IMR-90 (cell line): ENCODE results near the gene CNPY3. TPM values are rescaled to one million over a fixed set of nuclear protein-coding genes. Genes with fewer than 3 reads are reported as not detected.

Experiments used
- ATAC-seq: fragments of 200-7000 bp; cut with Tn5 transposase; 2 replicates; pipeline ENCODE4 v1.9.1; 2020; ENCODE audit warnings: low read depth, mild to moderate bottlenecking, moderate library complexity
- BruUV-seq: library from RNA; stranded (reverse); fragments of 400-500 nt; replicated peaks from 2 replicates; lab custom pipeline; 2021; lab: Mats Ljungman, UMichigan
- CTCF ChIA-PET: fragments of 300-600 bp; formaldehyde crosslinking; extraction: SDS; loops from one replicate; lab custom pipeline; 2021; ENCODE audit warnings: antibody characterized with exemption; lab: Yijun Ruan, JAX
- POLR2A ChIA-PET: fragments of 300-600 bp; sonication (Branson Sonifier 250); formaldehyde crosslinking; loops from one replicate; lab custom pipeline; 2022; ENCODE audit warnings: antibody characterized with exemption; ENCODE audit not compliant: unreplicated experiment; lab: Charles Lee
- DNase-seq: peaks from one replicate; pipeline ENCODE4 v3.0.0; 2013
- H2AFZ ChIP-seq: replicated peaks from 2 replicates; pipeline ENCODE3; 2013; ENCODE audit warnings: low read length, mild to moderate bottlenecking; ENCODE audit not compliant: poor library complexity
- H2AK5ac ChIP-seq: 2 replicates; pipeline ENCODE4 v1.6.1; 2013; ENCODE audit warnings: low read depth, low read length, inconsistent platforms
- H2AK9ac ChIP-seq: replicated peaks from 2 replicates; pipeline ENCODE3; 2013; ENCODE audit warnings: mild to moderate bottlenecking, low read depth, low read length, moderate library complexity; ENCODE audit not compliant: poor library complexity
- H2BK120ac ChIP-seq: 2 replicates; pipeline ENCODE4 v1.6.1; 2013; ENCODE audit warnings: low read depth, low read length, inconsistent platforms
- H2BK15ac ChIP-seq: 3 replicates; pipeline ENCODE4 v1.6.1; 2013; ENCODE audit warnings: low read depth, low read length, inconsistent platforms
- H2BK20ac ChIP-seq: 2 replicates; pipeline ENCODE4 v1.6.1; 2013; ENCODE audit warnings: low read depth, mild to moderate bottlenecking, inconsistent platforms, low read length, moderate library complexity
- H2BK5ac ChIP-seq: 2 replicates; pipeline ENCODE4 v1.6.1; 2013; ENCODE audit warnings: mild to moderate bottlenecking, low read depth, low read length, inconsistent platforms; ENCODE audit not compliant: poor library complexity, severe bottlenecking
- H3K14ac ChIP-seq: replicated peaks from 2 replicates; pipeline ENCODE4 v1.6.1; 2013; ENCODE audit warnings: low read depth, low read length, inconsistent platforms
- H3K18ac ChIP-seq: 2 replicates; pipeline ENCODE4 v1.6.1; 2013; ENCODE audit warnings: low read depth, low read length, control low read depth
- H3K23ac ChIP-seq: 2 replicates; pipeline ENCODE4 v1.6.1; 2013; ENCODE audit warnings: low read depth, low read length, inconsistent platforms
- H3K27ac ChIP-seq: 2 replicates; pipeline ENCODE4 v1.5.1; 2013; ENCODE audit warnings: mild to moderate bottlenecking, control low read depth, low read length; ENCODE audit not compliant: insufficient read depth
- H3K27me3 ChIP-seq: 2 replicates; pipeline ENCODE4 v1.6.1; 2013; ENCODE audit warnings: low read length; ENCODE audit not compliant: control insufficient read depth, insufficient read depth
- H3K36me3 ChIP-seq: 2 replicates; pipeline ENCODE4 v1.6.1; 2013; ENCODE audit warnings: low read length, mixed read lengths; ENCODE audit not compliant: control insufficient read depth, insufficient read depth
- H3K4ac ChIP-seq: 2 replicates; pipeline ENCODE4 v1.6.1; 2013; ENCODE audit warnings: low read depth, low read length, inconsistent platforms
- H3K4me1 ChIP-seq: 2 replicates; pipeline ENCODE4 v1.6.1; 2013; ENCODE audit warnings: low read length, mixed read lengths; ENCODE audit not compliant: control insufficient read depth, insufficient read depth
- H3K4me2 ChIP-seq: 2 replicates; pipeline ENCODE4 v1.6.1; 2013; ENCODE audit warnings: low read depth, mild to moderate bottlenecking, control low read depth, low read length, moderate library complexity
- H3K4me3 ChIP-seq: 2 replicates; pipeline ENCODE4 v1.5.1; 2013; ENCODE audit warnings: low read depth, mild to moderate bottlenecking, control low read depth, low read length, moderate library complexity; ENCODE audit not compliant: insufficient read depth
- H3K56ac ChIP-seq: 2 replicates; pipeline ENCODE4 v1.6.1; 2013; ENCODE audit warnings: low read length, inconsistent platforms; ENCODE audit not compliant: insufficient read depth; ENCODE audit errors: extremely low read depth
- H3K79me1 ChIP-seq, 2 experiments: 2 replicates each; pipeline ENCODE4 v1.6.1; 2013; ENCODE audit warnings: low read length in 2 of 2, inconsistent platforms in 1 of 2, low read depth in 1 of 2
- H3K9ac ChIP-seq: 2 replicates; pipeline ENCODE4 v1.6.1; 2013; ENCODE audit warnings: low read depth, low read length, control low read depth
- H3K9me1 ChIP-seq: 2 replicates; pipeline ENCODE4 v1.6.1; 2013; ENCODE audit warnings: low read length, inconsistent platforms; ENCODE audit not compliant: insufficient read depth
- H3K9me3 ChIP-seq: 2 replicates; pipeline ENCODE4 v1.6.1; 2013; ENCODE audit warnings: low read length; ENCODE audit not compliant: control insufficient read depth, insufficient read depth
- H4K20me1 ChIP-seq: 2 replicates; pipeline ENCODE4 v1.6.1; 2013; ENCODE audit warnings: low read length, inconsistent platforms; ENCODE audit not compliant: insufficient read depth
- H4K5ac ChIP-seq: 2 replicates; pipeline ENCODE4 v1.6.1; 2013; ENCODE audit warnings: mild to moderate bottlenecking, low read depth, low read length, control low read depth
- H4K8ac ChIP-seq, 2 experiments: 2 replicates each; pipeline ENCODE4 v1.6.1; 2013; ENCODE audit warnings: low read depth in 2 of 2, low read length in 2 of 2, control low read depth in 1 of 2, inconsistent platforms in 1 of 2
- H4K91ac ChIP-seq: 2 replicates; pipeline ENCODE4 v1.6.1; 2013; ENCODE audit warnings: low read depth, low read length, inconsistent platforms; ENCODE audit not compliant: insufficient read depth
- BHLHE40 ChIP-seq: fragments of 150-350 bp; IDR thresholded peaks from 2 replicates; pipeline ENCODE4 v1.6.1; 2016; ENCODE audit warnings: mild to moderate bottlenecking, low read depth, low read length
- CEBPB ChIP-seq: IDR thresholded peaks from 2 replicates; pipeline ENCODE4 v1.6.1; 2012; ENCODE audit warnings: low read depth, low read length, improper control_type of control experiment
- CHD1 ChIP-seq: IDR thresholded peaks from 2 replicates; pipeline ENCODE4 v1.6.1; 2012; ENCODE audit warnings: low read depth, low read length, improper control_type of control experiment
- MAFK ChIP-seq: IDR thresholded peaks from 2 replicates; pipeline ENCODE4 v1.6.1; 2012; ENCODE audit warnings: low read depth, low read length, improper control_type of control experiment
- MAZ ChIP-seq: IDR thresholded peaks from 2 replicates; pipeline ENCODE4 v1.6.1; 2012; ENCODE audit warnings: low read depth, mild to moderate bottlenecking, low read length, improper control_type of control experiment, moderate library complexity, borderline replicate concordance
- MXI1 ChIP-seq: IDR thresholded peaks from 2 replicates; pipeline ENCODE4 v1.6.1; 2012; ENCODE audit warnings: low read depth, mild to moderate bottlenecking, low read length, moderate library complexity, borderline replicate concordance
- NFE2L2 ChIP-seq: fragments of 150-350 bp; IDR thresholded peaks from 2 replicates; pipeline ENCODE4 v1.6.1; 2016; ENCODE audit warnings: low read depth, mild to moderate bottlenecking, low read length
- POLR2A ChIP-seq: IDR thresholded peaks from 2 replicates; pipeline ENCODE4 v1.6.1; 2012; ENCODE audit warnings: mild to moderate bottlenecking, low read depth, low read length
- RAD21 ChIP-seq: IDR thresholded peaks from 2 replicates; pipeline ENCODE4 v1.6.1; 2012; ENCODE audit warnings: low read length, improper control_type of control experiment
- RCOR1 ChIP-seq: IDR thresholded peaks from 2 replicates; pipeline ENCODE4 v1.6.1; 2012; ENCODE audit warnings: mild to moderate bottlenecking, low read length, improper control_type of control experiment; ENCODE audit not compliant: insufficient replicate concordance
- RFX5 ChIP-seq: IDR thresholded peaks from 2 replicates; pipeline ENCODE4 v1.8.0; 2012; ENCODE audit warnings: low read depth, mild to moderate bottlenecking, low read length, moderate library complexity
- SMC3 ChIP-seq: fragments of 150-350 bp; IDR thresholded peaks from 2 replicates; pipeline ENCODE4 v1.6.1; 2016; ENCODE audit warnings: low read depth, mild to moderate bottlenecking, antibody characterized with exemption, low read length, moderate library complexity
- WGBS, 2 experiments: methylation state at CpG; one replicate each; pipeline versions ENCODE4 v1.1.5 to v1.1.7; 2013; ENCODE audit warnings: missing lambda C conversion rate in 2 of 2; ENCODE audit not compliant: insufficient read length in 1 of 2; ENCODE audit errors: extremely low coverage in 2 of 2; 5-methylcytosine and 5-hydroxymethylcytosine counted together
- dilution Hi-C: fragments of 300-500 bp; cut with HindIII; formaldehyde crosslinking; loops from one replicate; pipeline ENCODE4 v1.14.3; 2018; ENCODE audit warnings: low sequenced_read_pairs; ENCODE audit not compliant: unreplicated experiment
- in situ Hi-C: fragments of 300-500 bp; cut with MboI; formaldehyde crosslinking; loops from 3 replicates; pipeline ENCODE4 v1.14.3; 2019; ENCODE audit warnings: low sequenced_read_pairs, inconsistent platforms, mixed read lengths
- intact Hi-C: fragments of 100-400 bp; cut with micrococcal nuclease; formaldehyde crosslinking; loops from 2 replicates; pipeline ENCODE4 v1.10.0; 2022
- polyA plus RNA-seq, 3 experiments: library from polyadenylated mRNA; depleted of rRNA; stranded (reverse); fragments of >200 nt; gene quantifications; 2 replicates each; pipeline ENCODE4 v1.2.3, GENCODE V29; 2012; ENCODE audit warnings: low replicate concordance in 1 of 3
- total RNA-seq: library from RNA; depleted of rRNA; stranded (reverse); fragments of >200 nt; gene quantifications from 2 replicates; pipeline ENCODE4 v1.2.3, GENCODE V29; 2012
- TF ChIP-seq, protein P1 (sequence below): fragments of 150-350 bp; IDR thresholded peaks from 2 replicates; pipeline ENCODE4 v1.6.1; 2016; ENCODE audit warnings: low read depth, mild to moderate bottlenecking, low read length, moderate library complexity, borderline replicate concordance
- TF ChIP-seq, protein P2 (sequence below): conservative IDR thresholded peaks from 2 replicates; pipeline ENCODE4 v1.5.1; 2012; ENCODE audit warnings: mild to moderate bottlenecking, low read depth, low read length, improper control_type of control experiment
- TF ChIP-seq, protein P3 (sequence below): fragments of 150-350 bp; IDR thresholded peaks from 2 replicates; pipeline ENCODE4 v1.6.1; 2017; ENCODE audit warnings: mild to moderate bottlenecking, antibody characterized with exemption, low read length, low read depth

The CNPY3 gene
- total and polyA plus RNA-seq, 2 of the 4 experiments (the other 2 are of a cell fraction), result 13.3 to 39.2 TPM

DNA sequence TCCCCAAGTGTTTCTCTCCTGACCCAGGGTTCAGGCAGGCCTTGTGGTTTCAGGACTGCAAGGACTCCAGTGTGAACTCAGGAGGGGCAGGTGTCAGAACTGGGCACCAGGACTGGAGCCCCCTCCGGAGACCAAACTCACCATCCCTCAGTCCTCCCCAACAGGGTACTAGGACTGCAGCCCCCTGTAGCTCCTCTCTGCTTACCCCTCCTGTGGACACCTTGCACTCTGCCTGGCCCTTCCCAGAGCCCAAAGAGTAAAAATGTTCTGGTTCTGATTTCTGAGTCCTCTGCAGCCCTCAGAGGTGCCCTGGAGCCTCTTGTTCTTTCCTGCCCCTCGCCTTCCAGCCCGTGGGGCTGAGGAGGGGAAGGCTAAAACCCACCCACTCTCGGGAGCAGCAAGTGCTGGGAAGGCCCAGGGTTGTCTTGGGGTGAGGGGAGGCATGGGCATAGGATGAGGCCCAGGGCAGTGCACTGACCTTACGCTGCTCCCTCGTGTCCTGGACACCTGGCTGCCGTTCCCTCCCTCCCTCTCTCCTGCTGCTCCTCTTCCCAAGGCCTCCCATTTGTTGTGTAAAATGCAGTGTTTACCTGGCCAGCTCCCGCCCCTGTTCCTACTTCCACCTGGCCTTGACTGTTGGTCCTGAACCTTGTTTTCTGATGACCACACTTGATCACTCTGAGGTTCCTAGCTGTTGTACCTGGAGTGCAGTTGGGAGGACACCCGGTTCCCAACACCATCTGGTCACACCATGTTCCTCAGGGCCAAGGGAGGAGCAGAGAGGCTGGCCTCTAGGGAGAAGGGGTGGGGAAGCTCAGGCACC, 9.9 kb downstream of the CNPY3 start:
- peaks cover 3% of the 10 kb centered on the region; the same call in 1 of the 2 replicates for H3K9me1 ChIP-seq
- no peaks in the 10 kb centered on the region for H3K4me1 ChIP-seq
- peaks cover 18 to 30% of the 10 kb centered on the region in 2 experiments for H3K79me1 ChIP-seq
- H2AFZ ChIP-seq, result no peak overlapping the region
- TF ChIP-seq, protein P1, sequence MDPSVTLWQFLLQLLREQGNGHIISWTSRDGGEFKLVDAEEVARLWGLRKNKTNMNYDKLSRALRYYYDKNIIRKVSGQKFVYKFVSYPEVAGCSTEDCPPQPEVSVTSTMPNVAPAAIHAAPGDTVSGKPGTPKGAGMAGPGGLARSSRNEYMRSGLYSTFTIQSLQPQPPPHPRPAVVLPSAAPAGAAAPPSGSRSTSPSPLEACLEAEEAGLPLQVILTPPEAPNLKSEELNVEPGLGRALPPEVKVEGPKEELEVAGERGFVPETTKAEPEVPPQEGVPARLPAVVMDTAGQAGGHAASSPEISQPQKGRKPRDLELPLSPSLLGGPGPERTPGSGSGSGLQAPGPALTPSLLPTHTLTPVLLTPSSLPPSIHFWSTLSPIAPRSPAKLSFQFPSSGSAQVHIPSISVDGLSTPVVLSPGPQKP, result no peak
- no peak for TF ChIP-seq SMC3
- TF ChIP-seq MAZ, result no peak
- TF ChIP-seq, protein P2, sequence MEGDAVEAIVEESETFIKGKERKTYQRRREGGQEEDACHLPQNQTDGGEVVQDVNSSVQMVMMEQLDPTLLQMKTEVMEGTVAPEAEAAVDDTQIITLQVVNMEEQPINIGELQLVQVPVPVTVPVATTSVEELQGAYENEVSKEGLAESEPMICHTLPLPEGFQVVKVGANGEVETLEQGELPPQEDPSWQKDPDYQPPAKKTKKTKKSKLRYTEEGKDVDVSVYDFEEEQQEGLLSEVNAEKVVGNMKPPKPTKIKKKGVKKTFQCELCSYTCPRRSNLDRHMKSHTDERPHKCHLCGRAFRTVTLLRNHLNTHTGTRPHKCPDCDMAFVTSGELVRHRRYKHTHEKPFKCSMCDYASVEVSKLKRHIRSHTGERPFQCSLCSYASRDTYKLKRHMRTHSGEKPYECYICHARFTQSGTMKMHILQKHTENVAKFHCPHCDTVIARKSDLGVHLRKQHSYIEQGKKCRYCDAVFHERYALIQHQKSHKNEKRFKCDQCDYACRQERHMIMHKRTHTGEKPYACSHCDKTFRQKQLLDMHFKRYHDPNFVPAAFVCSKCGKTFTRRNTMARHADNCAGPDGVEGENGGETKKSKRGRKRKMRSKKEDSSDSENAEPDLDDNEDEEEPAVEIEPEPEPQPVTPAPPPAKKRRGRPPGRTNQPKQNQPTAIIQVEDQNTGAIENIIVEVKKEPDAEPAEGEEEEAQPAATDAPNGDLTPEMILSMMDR, result no peak
- TF ChIP-seq RCOR1, result no peak
- no peak for TF ChIP-seq POLR2A
- no peak for TF ChIP-seq MXI1
- TF ChIP-seq CHD1, result no peak
- TF ChIP-seq, protein P3, sequence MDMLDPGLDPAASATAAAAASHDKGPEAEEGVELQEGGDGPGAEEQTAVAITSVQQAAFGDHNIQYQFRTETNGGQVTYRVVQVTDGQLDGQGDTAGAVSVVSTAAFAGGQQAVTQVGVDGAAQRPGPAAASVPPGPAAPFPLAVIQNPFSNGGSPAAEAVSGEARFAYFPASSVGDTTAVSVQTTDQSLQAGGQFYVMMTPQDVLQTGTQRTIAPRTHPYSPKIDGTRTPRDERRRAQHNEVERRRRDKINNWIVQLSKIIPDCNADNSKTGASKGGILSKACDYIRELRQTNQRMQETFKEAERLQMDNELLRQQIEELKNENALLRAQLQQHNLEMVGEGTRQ, result no peak
- TF ChIP-seq MAFK, result no peak
- no peak for TF ChIP-seq BHLHE40
- no peak for TF ChIP-seq RFX5
- TF ChIP-seq NFE2L2, result no peak
- TF ChIP-seq RAD21, result no peak
- TF ChIP-seq CEBPB, result no peak
- H4K8ac ChIP-seq, result no peak overlapping the region
- H3K4me2 ChIP-seq, result no peak overlapping the region
- no peak overlapping the region for H2BK20ac ChIP-seq
- no peak overlapping the region for H4K91ac ChIP-seq
- H3K4me3 ChIP-seq, result no peak overlapping the region
- no peak overlapping the region for H3K9ac ChIP-seq
- H2AK5ac ChIP-seq, result no peak overlapping the region
- no peak overlapping the region for H3K18ac ChIP-seq
- H3K23ac ChIP-seq, result no peak overlapping the region
- peaks cover 38% of the 10 kb centered on the region for H3K36me3 ChIP-seq
- CTCF ChIA-PET, result no interaction called here
- BruUV-seq, result no TSS peak
- no peak overlapping the region for H2BK15ac ChIP-seq
- H3K9me3 ChIP-seq, result no peaks in the 10 kb centered on the region
- H3K56ac ChIP-seq, result no peak overlapping the region
- DNase-seq (no peak), ATAC-seq (no peak)
- no peak overlapping the region for H3K27ac ChIP-seq
- 60% methylated on average over 2 of the region's 9 CpGs; no CpG with 5 or more reads in 1 of the 2 experiments for WGBS, 2 experiments
- no peak overlapping the region for H3K4ac ChIP-seq
- dilution Hi-C loops, result no loop called here
- no peak overlapping the region for H4K5ac ChIP-seq
- no peak overlapping the region for H2BK5ac ChIP-seq
- no peaks in the 10 kb centered on the region for H3K27me3 ChIP-seq
- no peaks in the 10 kb centered on the region; the same call in 1 of the 2 replicates for H4K20me1 ChIP-seq
- POLR2A ChIA-PET, result no interaction called here
- H2AK9ac ChIP-seq, result no peak overlapping the region
- no peak overlapping the region for H3K14ac ChIP-seq
- no peak overlapping the region for H2BK120ac ChIP-seq
- in situ Hi-C loops, result no loop called here
- intact Hi-C loops, result no loop called here
